ENCODE measurements around the gene ANKRD11. TPM values are rescaled to one million over a fixed set of nuclear protein-coding genes. Genes with fewer than 3 reads are reported as not detected.
A peak's percentile ranks its signal among the peaks of the same experiment; 100 is the strongest.

The ANKRD11 gene
- total RNA-seq, 1 experiment from 2014 or later = 266 TPM

DNA sequence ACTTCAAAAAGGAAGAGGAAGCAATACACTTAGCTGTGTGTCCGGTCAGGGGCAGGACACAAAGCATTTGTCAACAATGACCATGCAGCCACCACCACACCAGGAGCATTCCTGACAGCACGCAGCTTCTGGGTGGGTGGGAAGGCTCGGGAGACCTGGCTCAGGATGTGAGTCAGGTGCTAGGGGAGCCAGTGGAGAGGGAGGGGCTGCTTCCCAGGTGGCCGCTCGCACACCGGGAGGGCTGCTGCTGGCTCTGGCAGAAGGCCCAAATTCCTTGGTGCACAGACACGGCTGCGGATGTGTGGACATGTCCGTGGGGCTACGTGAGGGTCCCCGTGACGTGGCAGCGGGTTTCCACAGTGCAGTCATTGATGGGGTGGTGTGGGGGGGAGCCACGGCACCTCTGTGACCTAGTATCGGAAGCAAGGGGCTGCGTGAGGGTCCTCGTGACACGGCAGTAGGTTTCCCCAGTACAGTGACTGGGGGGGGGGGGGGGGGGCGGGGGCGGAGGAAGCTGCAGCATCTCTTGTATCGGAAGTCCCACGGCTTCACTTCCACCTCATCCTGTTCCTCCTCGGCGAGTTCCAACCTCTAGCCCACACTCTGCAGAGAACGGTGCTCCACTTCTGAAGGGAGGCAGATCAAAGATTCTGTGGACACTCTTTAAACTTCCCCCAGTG lies 160.0 kb downstream of the ANKRD11 start:
- ChIA-PET CTCF (interaction anchor here (1.5 kb wide), 1 partner anchor 10 kb away, joined by 3 read pairs; no protein-coding TSS in a partner anchor), RAD21 (ENCODE audit: low non-redundant PET in 1 of 2, low total read pairs in 2 of 2, uncharacterized antibody in 2 of 2, unreplicated experiment in 2 of 2) (interaction anchor here in 1 of 2 experiments (0.6 to 0.9 kb wide), 2 partner anchors 37 to 161 kb away, joined by 3 read pairs; no protein-coding TSS in a partner anchor), POLR2A (interaction anchor here (0.9 to 1.6 kb wide), 2 partner anchors 9 to 228 kb away, joined by 3 to 5 read pairs; no protein-coding TSS in a partner anchor)
- no peaks in the 10 kb centered on the region for H3K9me3 ChIP-seq (ENCODE audit: control insufficient read depth in 1 of 2, insufficient read depth in 1 of 2, low read depth in 1 of 2, low read length in 2 of 2)
- ATAC-seq = peak; percentile 83
- peaks cover 93 to 98% of the 10 kb centered on the region in 2 experiments for H3K4me1 ChIP-seq (ENCODE audit: control insufficient read depth in 1 of 2, insufficient read depth in 2 of 2, low read length in 2 of 2)
- H2AFZ ChIP-seq (ENCODE audit: low read depth, low read length, poor library complexity, severe bottlenecking) = no peak overlapping the region
- H3K9ac ChIP-seq (ENCODE audit: low read length) = peak overlapping the region; percentile 43
- peak overlapping the region; percentile 80 for H3K27ac ChIP-seq (ENCODE audit: low read depth, low read length)
- BruUV-seq (replicated peaks) = no TSS peak
- intact Hi-C loops (cut with micrococcal nuclease) = loop anchor here (1.0 to 5.0 kb wide), 2 partner anchors 157 to 227 kb away; no protein-coding TSS in a partner anchor
- H3K4me2 ChIP-seq (ENCODE audit: low read length) = peak overlapping the region; percentile 89
- peaks cover 3% of the 10 kb centered on the region; the same call in 1 of the 2 replicates for H4K20me1 ChIP-seq (ENCODE audit: insufficient read depth)
- peaks cover 100% of the 10 kb centered on the region for H3K79me2 ChIP-seq (ENCODE audit: insufficient read depth, low read length)
- no peaks in the 10 kb centered on the region for H3K27me3 ChIP-seq (ENCODE audit: insufficient read depth, low read length)
- H3K4me3 ChIP-seq (replicated peaks in 1 of 2; ENCODE audit: low read depth in 1 of 2, low read length in 2 of 2) = peak overlapping the region; percentile 15 to 47
- DNase-seq (ENCODE audit: low read depth, low spot score) = peak; percentile 92
- peaks cover 0 to 3% of the 10 kb centered on the region in 2 experiments; a peak in 1 of 4 replicates for H3K36me3 ChIP-seq (ENCODE audit: control insufficient read depth in 1 of 2, insufficient read depth in 2 of 2, low read length in 2 of 2)
- H3K9me2 ChIP-seq (ENCODE audit: insufficient read depth) = no peaks in the 10 kb centered on the region
- no peak for TF ChIP-seq JUND (IDR thresholded peaks at IDR 0.05)
- TF ChIP-seq REST (IDR thresholded peaks at IDR 0.05; ENCODE audit: low read depth) = no peak
- TF ChIP-seq EZH2 (IDR thresholded peaks at IDR 0.05) = no peak
- TF ChIP-seq SIN3A (IDR thresholded peaks at IDR 0.05; ENCODE audit: low read depth) = no peak
- peak; percentile 70 for TF ChIP-seq POLR2AphosphoS5 (IDR thresholded peaks at IDR 0.05; ENCODE audit: low read depth, low read length)
- no peak for TF ChIP-seq SP1 (IDR thresholded peaks at IDR 0.05; ENCODE audit: low read depth)
- TF ChIP-seq FOSL1 (IDR thresholded peaks at IDR 0.05; ENCODE audit: low read depth) = no peak
- no peak for TF ChIP-seq ELF1 (IDR thresholded peaks at IDR 0.05; ENCODE audit: borderline replicate concordance, low read depth)
- TF ChIP-seq, protein P1, sequence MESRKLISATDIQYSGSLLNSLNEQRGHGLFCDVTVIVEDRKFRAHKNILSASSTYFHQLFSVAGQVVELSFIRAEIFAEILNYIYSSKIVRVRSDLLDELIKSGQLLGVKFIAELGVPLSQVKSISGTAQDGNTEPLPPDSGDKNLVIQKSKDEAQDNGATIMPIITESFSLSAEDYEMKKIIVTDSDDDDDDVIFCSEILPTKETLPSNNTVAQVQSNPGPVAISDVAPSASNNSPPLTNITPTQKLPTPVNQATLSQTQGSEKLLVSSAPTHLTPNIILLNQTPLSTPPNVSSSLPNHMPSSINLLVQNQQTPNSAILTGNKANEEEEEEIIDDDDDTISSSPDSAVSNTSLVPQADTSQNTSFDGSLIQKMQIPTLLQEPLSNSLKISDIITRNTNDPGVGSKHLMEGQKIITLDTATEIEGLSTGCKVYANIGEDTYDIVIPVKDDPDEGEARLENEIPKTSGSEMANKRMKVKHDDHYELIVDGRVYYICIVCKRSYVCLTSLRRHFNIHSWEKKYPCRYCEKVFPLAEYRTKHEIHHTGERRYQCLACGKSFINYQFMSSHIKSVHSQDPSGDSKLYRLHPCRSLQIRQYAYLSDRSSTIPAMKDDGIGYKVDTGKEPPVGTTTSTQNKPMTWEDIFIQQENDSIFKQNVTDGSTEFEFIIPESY (IDR thresholded peaks at IDR 0.05; ENCODE audit: extremely low read depth, insufficient replicate concordance, low read length) = peak; percentile 84
- no peak for TF ChIP-seq EZH2phosphoT487 (IDR thresholded peaks at IDR 0.05; ENCODE audit: borderline replicate concordance)
- peak; percentile 54 for TF ChIP-seq YY1 (IDR thresholded peaks at IDR 0.05; ENCODE audit: extremely low read depth, insufficient replicate concordance, low read depth, low read length)
- TF ChIP-seq POLR2A (IDR thresholded peaks at IDR 0.05; ENCODE audit: borderline replicate concordance, extremely low read depth, insufficient read depth, insufficient read length) = no peak
- TF ChIP-seq EGR1 (IDR thresholded peaks at IDR 0.05; ENCODE audit: low read depth) = no peak
- no peak for TF ChIP-seq CEBPB (IDR thresholded peaks at IDR 0.05; ENCODE audit: low read depth)
- TF ChIP-seq, protein P2, sequence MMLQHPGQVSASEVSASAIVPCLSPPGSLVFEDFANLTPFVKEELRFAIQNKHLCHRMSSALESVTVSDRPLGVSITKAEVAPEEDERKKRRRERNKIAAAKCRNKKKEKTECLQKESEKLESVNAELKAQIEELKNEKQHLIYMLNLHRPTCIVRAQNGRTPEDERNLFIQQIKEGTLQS (IDR thresholded peaks at IDR 0.05) = no peak
- no peak for TF ChIP-seq ZFX (IDR thresholded peaks at IDR 0.05)
- TF ChIP-seq RAD21 (IDR thresholded peaks at IDR 0.05; ENCODE audit: low read depth) = no peak
- no peak for TF ChIP-seq CTCF (IDR thresholded peaks at IDR 0.05 in 2 of 3, conservative IDR thresholded peaks at IDR 0.05 in 1 of 3; ENCODE audit: borderline replicate concordance in 1 of 3, insufficient read depth in 1 of 3, low read depth in 2 of 3, low read length in 2 of 3)
- no peak for TF ChIP-seq TCF7L2 (IDR thresholded peaks at IDR 0.05; ENCODE audit: borderline replicate concordance, extremely low read depth, insufficient read depth, insufficient read length)
- TF ChIP-seq CBX3 (IDR thresholded peaks at IDR 0.05; ENCODE audit: low read depth) = no peak

All from HCT116 (cell line).